UCSD-AML1 (cell line): Measurements from ENCODE around the gene STX18.
"Not testable (repeated sequence)": the region's sequence is repeated elsewhere in the genome, so short reads cannot be mapped to it uniquely, and the experiment has no call there.

Experiments used
- DNase-seq: peaks from one replicate; lab custom pipeline; 2025; ENCODE audit not compliant: unreplicated experiment; lab: John Stamatoyannopoulos, UW

The STX18 gene

DNA sequence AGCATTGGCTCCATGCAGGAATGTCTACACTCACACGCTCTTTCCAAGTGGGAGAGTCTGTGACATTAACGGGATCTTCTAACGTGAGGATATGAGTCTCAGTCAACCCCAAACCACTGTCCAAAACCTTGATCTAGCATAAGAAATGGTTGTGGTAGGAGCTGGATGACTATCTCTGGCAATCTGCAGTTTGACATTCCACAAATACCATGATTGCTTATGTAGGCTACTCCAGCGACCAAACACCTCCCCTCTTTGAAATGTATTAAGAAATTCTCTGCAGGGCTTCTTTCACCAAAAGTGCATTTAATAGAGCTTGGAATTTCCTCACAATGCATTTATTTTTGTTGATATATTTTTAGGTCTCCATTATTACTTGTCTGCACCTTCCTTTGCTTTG, 14.1 kb upstream of the STX18 start:
- no peak for DNase-seq

DNA sequence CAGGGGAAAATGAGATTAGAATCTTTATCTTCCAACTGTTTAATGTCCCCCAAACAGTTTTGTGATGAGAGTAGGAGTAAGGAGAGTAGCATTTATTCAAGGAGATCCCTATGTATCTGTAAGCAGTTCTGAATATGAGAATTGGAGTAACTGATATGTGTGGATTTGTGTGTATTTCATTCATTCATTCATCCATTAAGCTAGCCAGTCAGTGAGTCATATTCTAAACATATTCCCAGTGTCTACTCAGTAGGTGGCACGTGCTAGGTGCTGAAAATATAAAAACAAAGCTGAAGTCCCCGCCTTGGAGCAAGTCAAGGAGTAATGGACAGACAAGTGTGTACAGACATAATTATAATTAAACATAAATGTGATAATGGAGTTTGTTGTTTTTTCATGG, 12.4 kb upstream of the STX18 start:
- DNase-seq, result no peak

DNA sequence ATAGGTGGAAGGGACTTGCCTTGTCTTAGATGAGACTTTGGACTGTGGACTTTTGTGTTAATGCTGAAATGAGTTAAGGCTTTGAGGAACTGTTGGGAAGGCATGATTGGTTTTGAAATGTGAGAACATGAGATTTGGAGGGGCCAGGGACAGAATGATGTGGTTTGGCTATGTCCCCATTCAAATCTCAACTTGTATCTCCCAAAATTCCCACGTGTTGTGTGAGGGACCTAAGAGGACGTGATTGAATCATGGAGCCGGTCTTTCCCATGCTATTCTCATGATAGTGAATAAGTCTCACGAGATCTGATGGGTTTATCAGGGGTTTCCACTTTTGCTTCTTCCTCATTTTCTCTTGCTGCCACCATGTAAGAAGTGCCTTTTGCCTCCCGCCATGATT, 10.2 kb upstream of the STX18 start:
- DNase-seq, result not testable (repeated sequence)

DNA sequence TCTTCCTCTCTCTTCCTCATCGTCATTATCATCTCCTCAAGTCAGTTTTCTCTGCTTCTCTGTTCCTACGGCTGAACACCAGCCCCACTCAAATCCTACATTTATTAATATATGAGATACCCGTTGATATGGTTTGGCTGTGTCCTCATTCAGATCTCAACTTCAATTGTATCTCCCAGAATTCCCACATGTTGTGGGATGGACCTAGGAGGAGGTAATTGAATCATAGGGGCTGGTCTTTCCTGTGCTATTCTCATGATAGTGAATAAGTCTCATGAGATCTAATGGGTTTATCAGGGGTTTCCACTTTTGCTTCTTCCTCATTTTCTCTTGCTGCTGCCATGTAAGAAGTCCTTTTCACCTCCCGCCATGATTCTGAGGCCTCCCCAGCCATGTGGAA, 8.3 kb upstream of the STX18 start:
- DNase-seq, result not testable (repeated sequence)

DNA sequence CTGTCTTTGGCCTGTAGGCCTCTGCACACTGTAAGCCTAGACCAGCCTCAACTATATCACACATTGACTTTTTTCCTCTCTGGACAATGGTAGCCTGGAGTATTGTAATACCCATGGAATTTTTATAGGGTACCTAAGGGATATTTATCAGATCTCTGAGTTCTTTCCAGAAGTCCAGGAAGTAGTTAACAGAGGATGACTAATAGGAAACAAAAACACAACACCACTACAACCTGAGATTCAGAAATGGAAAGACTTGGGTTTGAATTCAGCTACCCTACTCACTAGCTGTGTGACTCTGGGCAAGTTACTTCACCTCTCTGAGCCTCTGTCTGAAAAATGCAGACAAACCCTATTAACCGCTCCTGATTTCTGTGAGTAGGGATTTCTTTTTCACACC, 7.7 kb upstream of the STX18 start:
- no peak for DNase-seq

DNA sequence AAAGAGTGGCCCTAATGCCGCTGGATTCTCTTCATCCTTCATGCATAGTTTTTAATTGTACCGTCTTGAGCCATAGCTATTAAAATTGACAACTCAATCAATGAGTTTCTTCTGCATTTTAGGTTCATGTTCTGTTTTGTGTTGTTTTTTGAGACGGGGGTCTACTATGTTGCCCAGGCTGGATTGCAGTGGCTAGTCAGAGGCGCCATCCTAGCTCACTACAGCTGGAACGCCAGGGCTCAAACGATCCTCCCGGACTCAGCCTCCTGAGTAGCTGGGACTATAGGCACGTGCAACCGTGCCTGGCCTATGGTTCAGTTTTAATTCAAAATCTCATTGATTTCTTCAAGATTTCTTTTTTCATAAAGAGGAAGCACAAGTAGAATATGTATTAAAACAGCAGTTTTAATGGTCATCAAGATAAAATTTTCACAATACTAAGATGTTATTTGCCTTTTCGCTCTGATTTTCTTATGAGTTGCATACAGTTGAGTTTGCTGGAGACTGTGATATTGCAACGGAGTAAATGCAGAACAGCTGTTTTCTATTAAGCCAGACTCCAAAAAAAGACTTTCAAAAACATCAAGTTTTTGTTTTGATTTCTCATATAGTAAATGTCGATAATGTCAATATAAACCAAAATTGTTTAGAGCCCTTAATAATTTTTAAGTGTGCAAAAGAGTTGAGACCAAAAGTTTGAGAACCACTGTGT, 1.1 kb upstream of the STX18 start:
- DNase-seq, result no peak

DNA sequence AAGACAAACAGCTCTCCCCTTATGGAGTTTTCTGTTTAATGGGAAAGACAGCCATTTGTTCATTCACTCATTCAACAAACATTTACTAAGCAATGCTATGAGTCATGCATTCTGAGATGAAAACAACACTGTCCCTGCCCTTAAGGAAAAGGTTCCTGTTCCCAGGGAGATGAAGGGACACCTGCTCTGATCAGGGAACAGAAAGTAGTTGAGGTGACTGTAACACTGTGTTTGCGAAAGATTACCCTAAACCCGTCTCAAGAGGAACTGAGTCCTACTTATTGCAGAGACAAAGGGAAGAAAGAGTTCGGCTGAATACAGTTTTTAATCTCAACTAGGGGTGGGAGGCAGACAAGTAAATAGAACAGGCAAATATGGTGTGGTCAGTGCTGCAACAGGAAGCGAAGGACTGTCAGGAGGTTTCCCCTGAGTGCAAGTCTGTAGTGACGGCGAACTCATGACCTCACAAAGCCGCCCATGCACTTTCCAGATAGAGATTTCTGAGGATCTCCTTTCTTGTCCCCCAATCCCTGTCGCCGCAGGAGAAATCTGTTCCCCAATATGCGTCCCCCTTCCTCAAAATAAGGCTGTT, 712 bp downstream of the STX18 start:
- peak; percentile 48 for DNase-seq

DNA sequence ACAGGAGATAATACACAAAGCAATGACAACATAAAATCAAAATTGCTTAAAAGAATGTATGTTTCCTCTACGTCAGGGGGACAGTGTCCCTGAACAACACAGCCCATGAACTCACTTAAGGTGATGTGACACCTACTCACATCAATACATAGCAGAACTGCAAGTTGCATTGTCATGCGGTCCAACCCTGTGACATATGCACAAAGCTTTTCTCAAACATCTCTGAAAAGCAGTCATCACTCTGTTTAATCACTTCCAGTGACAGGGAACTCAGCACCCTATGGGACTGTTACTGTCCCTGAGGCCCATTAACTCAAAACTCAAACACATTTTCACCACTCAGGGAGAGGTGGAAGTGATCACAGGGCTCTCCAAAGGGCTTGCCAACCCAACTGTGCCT, 2.4 kb downstream of the STX18 start:
- no peak for DNase-seq

DNA sequence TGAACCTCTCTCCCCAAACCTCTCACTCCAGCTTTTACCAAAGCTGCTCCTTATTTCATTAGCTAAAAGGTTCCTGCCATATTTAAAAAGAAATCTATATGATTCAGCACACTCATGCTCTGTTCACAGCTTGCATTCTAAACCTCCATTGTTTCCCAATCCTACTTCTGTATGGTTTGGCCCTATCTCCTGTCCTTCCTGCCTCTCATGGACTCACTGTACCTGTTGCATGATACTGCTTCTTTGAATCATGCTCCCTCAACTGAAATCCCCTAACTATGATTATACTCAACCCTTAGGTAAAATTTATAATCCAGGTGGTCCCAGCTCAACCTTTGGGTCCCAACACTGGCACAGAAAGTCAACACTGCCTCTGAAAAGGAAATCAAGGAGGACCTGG, 6.3 kb downstream of the STX18 start:
- DNase-seq, result no peak

DNA sequence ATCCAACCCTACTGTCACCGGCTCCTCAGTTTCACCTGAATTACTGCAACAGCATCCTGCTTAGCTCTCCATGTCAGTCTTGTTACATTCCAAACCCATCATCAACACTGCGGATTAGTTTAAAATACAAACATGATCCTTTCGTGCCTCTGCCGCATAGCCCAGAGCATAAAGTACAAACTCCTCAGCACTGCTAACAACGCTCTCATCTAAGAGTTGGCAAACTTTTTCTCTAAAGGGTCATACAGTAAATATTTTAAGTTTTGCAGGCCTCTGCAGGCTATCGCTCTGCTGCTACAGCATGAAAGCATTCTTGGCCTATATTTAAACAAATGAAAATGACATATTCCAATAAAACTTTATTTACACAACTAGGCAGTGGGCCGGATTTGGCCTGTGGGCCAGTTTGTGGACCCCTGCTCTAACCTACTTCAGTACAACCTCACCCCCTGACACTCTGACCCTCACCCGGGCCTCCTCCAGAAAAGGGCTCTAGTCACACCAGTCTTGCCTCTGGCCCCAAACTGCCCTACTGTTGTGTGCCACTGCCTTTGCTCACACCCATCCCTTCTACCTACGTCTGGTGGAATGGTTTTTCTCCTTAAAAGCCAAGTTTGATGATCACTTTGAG, 7.2 kb downstream of the STX18 start:
- no peak for DNase-seq

DNA sequence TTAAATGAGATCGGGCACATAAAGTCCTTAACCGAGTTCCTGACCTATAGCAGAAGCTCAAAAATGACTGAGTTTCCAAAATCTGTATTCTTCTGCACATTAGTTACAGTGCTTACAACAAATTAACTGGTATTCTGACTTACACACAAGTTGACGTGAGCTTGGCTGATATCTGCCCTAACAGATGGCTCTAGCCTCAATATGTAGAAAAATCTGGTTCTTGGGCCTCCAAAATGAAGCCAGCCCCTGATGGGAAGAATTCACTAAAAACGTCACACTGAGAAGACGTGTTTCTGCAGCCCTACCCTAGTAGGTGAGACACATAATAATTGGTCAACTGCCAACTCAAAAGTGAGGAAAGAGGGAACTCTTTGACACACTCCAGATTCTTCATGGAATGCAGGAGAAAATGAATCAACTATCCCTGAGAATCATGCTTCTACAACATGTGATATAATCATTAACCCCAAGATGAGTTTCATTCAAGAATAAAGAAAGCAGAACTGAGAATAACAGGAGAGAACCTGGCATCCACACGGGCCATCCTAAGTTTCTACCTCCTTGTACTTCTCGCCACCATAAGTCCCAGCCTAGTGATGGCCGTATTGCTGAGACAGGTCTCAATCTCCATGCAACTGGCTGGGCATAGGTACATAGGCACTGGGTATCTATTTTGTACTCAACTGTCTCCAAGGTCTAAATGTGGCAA, 8.2 kb downstream of the STX18 start:
- DNase-seq, result no peak

DNA sequence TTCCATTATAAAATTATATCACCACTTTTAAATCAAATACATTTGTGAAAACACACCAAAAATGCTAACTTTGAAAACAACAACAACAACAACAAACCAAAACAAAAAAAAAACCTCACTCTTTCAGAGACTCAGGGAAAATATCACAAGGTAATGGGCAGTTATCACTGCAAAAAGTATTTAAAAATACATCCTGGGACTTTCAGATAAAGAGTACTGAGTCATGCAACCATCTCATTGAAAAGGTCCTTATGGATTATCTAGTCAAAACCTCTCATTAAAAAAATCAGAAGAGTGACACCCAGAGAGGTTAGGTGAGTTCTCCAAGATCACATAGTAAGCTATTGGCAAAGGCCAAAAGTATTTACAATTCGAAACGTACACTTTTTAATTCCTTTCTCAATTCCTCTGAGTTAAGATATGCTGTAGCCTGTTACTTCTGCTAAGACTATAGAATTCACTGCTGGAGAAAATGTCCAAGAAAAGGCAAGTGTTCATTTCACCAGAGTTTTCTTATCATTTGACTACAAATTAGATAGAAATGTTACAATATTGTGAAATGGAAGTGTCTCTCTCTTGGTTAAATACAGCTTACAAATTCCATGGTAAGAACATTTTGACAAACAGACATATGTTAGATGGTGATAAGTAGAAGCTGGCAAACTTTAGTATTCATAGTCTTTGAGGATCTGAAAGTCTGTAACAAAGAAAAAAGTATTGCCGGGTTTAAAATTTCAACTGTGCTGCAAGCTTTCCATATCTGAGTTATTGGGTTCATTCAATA, 9.3 kb downstream of the STX18 start:
- no peak for DNase-seq

DNA sequence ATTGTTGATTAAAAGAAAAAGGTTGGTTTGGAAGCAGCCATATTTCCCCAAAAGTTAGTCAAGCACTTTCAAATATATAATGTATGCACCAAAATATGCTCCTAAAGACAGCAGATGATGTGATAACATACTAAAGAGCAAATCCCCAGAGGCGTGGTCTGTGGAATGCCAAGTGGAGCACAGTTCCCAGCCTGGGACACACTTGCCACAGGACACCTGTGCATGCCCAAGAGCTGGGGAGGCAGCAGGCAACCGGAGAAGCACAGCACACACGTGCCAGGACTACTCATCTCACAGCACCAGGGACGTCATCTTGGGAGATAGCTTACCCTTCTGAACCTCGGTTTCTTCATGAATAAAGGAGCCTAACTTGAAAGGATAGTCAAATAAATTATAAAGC, 12.5 kb downstream of the STX18 start:
- DNase-seq, result no peak

DNA sequence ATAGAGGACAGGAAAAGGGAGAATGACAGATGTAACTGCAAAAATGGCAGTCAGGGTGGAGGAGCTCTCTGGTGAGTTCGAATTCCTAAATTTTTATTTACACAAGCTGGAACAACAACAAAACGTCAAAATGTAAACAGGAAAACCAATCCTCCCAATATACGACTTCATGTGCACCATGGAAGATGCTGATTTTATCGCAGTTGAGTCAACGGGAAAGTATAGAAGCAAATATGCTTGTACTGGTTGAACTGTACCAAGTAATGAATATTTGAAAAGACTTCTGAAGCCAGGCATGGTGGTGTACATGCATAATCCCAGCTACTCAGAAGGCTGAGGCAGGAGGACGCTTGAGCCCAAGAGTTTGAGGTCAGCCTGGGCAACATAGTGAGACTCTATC, 15.4 kb downstream of the STX18 start:
- no peak for DNase-seq

DNA sequence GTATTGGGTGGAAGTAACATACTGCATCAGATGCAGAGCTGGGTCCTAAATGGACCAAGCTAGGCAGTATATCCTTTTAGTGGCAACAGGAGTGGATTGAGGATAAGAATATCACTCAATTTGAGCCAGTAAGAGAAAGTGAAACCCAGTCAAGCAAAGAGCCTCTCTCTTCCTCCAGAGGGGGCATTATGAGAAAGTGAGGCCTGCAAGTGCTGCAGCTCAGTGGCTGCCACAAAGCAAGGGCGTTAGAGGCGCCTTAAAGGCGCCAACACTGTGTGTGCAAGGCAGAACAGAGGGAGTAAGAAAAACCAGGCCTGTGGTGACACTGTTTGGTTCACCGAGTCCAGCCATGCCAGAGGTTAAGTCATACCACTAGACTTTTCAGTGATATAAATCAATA, 17.5 kb downstream of the STX18 start:
- no peak for DNase-seq

DNA sequence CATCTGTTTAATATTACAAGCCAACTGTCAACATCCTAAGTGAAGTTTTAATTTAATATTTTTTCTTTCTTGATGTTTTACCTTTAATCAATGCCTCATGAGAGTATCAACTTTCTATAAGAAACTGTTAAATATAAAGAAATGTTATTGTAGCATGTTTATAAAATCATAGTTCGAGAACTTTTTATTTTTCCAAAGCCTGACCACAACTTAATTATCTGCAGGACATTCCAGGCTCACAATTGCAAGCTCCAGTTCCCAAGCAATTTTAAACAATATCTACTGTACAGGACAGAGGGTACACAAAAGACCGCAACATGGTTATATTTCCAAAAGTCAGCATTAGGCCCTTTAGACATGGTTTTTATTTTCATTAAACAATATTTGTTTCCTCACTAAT, 20.1 kb downstream of the STX18 start:
- DNase-seq, result no peak

DNA sequence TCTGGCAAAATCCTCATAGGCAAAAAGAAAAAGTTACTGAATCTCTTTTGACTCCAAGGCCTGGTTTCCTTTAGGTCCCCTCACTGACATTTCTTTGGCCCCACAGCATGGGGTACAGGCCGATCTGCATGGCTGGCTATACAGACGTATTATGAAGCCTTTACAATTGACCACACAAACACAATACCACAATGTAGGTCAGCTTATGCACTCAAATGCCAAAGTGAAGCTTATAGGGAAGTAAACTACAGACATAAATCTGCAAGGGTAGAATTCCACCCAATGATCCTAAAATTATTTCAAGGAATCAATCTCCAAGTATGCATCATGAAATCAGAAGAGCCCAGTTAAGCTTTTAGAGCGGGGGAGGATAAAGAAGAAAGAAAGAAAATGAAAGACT, 20.7 kb downstream of the STX18 start:
- no peak for DNase-seq

DNA sequence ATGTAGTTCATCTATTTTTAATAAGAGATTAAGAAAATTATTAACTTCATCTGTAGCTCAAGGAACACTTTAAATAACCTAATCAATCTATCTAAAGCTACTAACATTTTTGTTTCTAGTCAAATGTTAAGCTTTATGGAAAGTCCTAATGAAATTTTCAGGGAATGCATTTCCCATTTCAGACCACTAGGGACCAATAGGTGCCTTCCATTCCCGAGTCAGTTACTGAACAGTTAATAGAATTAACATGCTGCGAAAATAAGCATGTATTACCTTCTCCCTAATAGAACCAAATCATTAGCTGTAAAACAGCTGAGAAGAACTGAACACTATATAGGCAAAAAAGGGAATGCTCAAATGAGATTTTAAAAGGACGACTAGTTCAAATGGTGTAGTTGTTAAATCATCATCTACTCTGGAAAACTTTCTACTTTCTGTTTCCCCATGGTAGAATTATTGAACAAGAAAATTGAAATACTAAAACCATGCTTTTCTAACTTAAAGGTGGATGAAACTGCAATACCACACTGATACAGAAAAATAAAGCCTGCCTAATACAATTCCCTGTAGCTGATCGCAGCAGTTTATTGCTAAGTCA, 22.5 kb downstream of the STX18 start:
- DNase-seq, result no peak

DNA sequence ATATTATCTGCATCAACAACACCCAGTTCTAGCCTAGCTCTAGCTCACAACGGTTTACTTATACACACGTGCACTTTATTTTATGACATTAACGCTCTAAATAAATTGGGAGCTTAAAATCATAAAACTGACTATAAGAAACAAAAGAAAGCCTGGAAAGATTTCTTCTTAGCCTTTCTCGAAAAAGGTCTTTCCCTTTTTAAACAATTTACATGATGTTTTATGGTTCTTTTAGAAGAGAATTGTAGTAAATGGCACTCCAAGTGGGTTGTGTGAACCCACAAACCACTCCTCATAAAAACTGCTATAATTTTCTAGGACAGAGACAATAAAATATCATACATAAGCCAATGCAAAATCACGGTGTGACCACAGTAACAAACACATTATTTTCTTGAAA, 23.1 kb downstream of the STX18 start:
- DNase-seq, result no peak

DNA sequence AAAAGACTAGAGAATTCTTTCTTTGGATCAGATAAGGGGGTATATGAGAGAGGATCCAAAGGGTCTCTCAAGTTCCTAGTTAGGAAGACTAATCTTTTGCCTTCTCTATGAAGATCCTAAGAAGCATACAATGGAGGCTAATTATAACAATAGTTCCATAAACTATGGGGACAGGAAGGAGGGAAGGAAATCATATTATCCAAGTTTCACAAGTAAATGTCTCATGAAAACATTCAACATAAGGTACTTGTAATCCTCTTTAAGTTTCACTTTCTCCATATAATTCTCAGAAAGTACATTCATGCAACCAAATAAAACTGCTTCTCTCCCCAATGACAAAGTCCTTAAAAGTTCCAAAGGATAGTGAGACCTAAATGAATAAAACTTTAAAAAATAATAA, 27.1 kb downstream of the STX18 start:
- DNase-seq, result no peak

DNA sequence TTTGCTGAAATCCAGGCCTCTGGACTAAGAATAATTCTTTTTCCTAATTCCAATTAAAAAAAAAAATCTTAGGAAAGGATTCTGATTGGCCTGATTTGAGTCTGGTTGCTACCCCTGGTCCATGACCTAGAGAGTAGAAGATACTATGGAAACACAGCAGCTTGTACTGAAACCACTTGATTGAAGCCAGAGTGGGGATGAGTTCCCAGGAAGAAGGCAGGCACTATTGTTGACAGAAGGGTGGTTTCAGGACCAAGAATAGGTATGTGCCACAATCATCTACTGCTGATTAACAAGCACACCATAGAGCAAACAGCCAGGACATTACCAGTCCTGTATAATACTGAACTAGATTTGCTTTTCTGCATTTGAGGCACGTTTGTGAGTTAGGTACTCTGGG, 29.6 kb downstream of the STX18 start:
- no peak for DNase-seq
